GM12873 (cell line): ENCODE results near the gene RAB25.

Experiments
- CTCF ChIP-seq: IDR thresholded peaks from 2 replicates; pipeline ENCODE4 v1.5.1; 2012; ENCODE audit warnings: low read depth, mild to moderate bottlenecking, moderate library complexity, low read length, control low read depth; ENCODE audit not compliant: insufficient read depth; ENCODE audit errors: missing control alignments

RAB25 gene

GRCh38 chr1:156100205-156100995 lies 39.4 kb downstream of the RAB25 start:
- no peak for TF ChIP-seq CTCF

- no peak for TF ChIP-seq CTCF
Observed at GRCh38 chr1:156101880-156102279, 40.9 kb downstream of the RAB25 start.

GRCh38 chr1:156102633-156103511 lies 41.9 kb downstream of the RAB25 start:
- TF ChIP-seq CTCF: no peak

GRCh38 chr1:156103521-156103947 lies 42.6 kb downstream of the RAB25 start:
- TF ChIP-seq CTCF: no peak

GRCh38 chr1:156104065-156104810 lies 43.3 kb downstream of the RAB25 start:
- TF ChIP-seq CTCF: no peak

- no peak for TF ChIP-seq CTCF
Observed at GRCh38 chr1:156104861-156105832, 44.2 kb downstream of the RAB25 start.
